Measurements from ENCODE around the gene UROS.

The UROS gene

GRCh38 chr10:125761961-125762360, 61.1 kb downstream of the UROS start:
- DNase-seq: no peak

- no peak for DNase-seq
Measured at GRCh38 chr10:125757742-125758141, 65.3 kb downstream of the UROS start.

- no peak for DNase-seq
Measured at GRCh38 chr10:125756853-125757487, 66.1 kb downstream of the UROS start.

- no peak for DNase-seq
Measured at GRCh38 chr10:125756196-125756595, 66.9 kb downstream of the UROS start.

- DNase-seq: no peak
Measured at GRCh38 chr10:125747417-125747816, 75.6 kb downstream of the UROS start.

GRCh38 chr10:125744909-125745308, 78.1 kb downstream of the UROS start:
- DNase-seq: no peak

- no peak for DNase-seq
Measured at GRCh38 chr10:125742465-125742864, 80.6 kb downstream of the UROS start.

- no peak for DNase-seq
Measured at GRCh38 chr10:125739994-125740679, 82.9 kb downstream of the UROS start.
